Breast epithelium (tissue), 3 donors: ENCODE results near the gene GRM4.

Source experiments
- POLR2A ChIP-seq: fragments of 450-650 bp; IDR thresholded peaks from one replicate; pipeline ENCODE4 v1.6.1; 2016; ENCODE audit warnings: antibody characterized with exemption, mild to moderate bottlenecking, moderate library complexity
- POLR2AphosphoS5 ChIP-seq, 3 donors: sonication (generic); formaldehyde crosslinking; IDR thresholded peaks; one replicate each; pipeline ENCODE4 v1.6.1; 2017; ENCODE audit warnings: antibody characterized with exemption in 3 of 3

GRCh38 chr6:34027939-34028441 is 117.9 kb downstream of the GRM4 start:
- TF ChIP-seq POLR2A, result no peak
- no peak for TF ChIP-seq POLR2AphosphoS5 (IDR thresholded peaks at IDR 0.05)
